DMS153 (cell line): ENCODE data around the gene ARVCF.

Experiments
- DNase-seq: peaks from one replicate; lab custom pipeline; 2025; lab: John Stamatoyannopoulos, UW

Gene ARVCF

DNA sequence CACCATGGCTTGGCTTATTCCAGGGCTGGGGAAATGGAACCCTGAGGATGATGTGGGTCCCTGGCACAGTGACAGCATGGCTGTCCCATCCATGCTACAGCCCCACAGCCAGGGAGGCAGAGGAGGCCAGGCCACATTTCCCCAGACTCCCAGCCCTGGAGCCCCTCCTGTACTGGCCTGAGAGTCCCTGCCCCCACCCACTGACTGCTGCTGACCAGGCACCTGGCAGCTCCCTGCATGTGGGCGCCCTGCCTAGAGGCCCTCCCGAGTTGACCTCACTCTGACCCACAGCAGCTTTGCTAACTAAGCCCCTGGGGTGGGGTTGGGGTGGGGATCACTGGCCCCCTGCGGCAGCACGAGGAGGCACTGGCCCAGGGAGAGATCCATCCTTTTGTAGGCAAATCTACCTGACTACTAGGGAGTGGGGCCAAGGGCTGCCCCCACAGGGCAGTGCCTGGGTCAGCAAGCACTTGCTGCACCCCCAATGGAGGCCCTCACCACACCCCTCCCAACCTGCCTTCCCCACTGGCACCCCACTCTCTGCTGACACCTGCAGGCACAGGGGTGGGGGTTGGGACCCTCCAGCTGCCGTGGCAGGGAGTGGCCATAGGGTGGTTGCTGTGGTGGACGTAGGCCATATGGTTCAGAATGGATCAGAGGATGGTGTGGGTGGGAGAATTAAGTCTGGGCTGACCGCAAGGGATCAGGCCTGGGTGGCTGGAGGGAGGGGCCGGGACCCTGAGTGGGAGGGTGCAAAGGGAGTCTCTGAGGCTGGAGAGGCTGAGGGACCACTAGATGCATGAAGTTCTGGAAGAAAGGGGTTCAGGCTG is 17.4 kb downstream of the ARVCF start:
- no peak for DNase-seq

GRCh38 chr22:19998232-19998951 is 18.2 kb downstream of the ARVCF start:
- no peak for DNase-seq

DNA sequence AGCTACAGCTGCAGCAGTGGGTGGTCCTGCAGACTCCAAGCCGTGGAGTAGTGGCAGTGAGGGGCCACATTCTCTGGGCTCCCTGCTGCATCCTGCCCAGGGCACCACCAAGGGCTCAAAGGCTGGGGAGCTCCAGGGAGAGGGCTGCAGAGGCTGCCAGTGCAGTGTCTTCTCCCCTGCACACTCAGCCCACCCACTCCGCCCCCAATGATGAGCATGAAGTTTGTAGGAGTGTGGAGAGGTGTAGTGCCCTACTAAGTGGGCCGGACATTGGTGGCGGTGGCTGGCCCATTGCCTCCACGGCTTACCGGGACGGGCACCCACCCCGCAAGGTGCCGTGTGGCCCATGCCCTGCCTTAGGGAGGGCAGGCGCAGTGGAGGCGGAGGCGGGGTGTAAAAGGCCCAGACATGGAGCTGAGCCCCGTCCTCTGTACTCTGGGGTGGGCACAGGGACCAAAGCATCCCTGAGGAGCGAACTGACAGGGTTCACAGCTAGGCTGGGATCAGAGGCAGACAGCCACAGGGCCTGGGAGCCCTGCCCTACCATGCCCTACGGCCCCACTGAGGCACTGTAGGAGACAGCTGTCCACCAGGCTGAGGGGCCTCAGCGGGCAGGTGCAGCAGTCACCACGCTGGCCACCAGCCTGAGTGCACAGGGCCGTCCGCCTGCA is 18.9 kb downstream of the ARVCF start:
- DNase-seq, result no peak

DNA sequence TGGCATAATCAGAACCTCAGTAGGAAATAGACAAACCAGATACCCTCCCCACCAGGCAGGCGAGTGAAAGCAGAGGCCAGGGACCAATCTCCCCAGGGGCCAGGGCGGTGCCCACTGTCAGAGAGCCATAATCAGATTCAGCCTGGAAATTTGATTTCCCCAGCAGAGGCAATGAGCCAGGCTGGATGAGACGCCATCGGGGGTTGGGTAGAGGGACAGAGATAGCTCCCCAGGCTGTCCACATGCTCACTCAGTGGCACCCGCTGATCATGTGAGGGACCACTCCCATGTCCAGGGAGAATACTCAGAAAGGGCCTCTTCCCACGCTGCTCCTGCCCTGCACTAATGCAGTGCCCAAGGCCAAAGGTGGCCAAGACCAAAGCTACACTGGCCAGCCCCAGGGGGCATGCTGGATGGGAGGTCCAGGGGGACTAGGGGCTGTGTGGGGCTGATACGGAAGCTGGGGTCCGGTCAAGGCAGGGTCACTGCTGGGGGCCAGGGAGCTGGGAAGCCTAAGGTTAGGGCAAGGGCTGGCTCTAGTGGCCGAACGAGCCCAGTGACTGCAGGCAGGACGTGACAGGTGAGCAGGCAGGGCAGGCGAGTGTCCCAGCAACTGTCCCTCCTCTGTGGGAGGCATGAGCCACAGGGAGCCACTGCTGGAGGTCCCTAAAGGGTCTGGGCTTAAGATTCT is 19.8 kb downstream of the ARVCF start:
- DNase-seq, result no peak

GRCh38 chr22:19995611-19996339 is 20.8 kb downstream of the ARVCF start:
- no peak for DNase-seq

GRCh38 chr22:19994851-19995610 is 21.6 kb downstream of the ARVCF start:
- no peak for DNase-seq

DNA sequence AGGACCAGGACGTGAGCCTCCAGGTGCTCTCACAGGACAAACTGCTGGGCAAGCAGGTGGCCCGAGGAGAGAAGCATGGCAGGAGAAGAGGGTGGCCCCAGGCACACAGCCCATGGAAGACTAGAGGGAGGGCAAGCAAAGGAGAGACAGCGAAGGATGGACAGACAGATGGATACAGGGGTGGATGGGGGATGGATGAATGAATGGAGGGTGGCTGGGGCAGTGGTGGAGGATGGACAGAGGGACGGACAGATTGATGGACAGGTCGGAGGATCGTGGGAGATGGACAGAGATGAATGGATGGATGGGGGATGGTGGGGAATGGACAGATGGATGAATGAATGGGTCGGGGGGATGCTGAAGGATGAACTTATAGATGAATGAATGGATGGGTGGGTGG is 22.7 kb downstream of the ARVCF start:
- no peak for DNase-seq

DNA sequence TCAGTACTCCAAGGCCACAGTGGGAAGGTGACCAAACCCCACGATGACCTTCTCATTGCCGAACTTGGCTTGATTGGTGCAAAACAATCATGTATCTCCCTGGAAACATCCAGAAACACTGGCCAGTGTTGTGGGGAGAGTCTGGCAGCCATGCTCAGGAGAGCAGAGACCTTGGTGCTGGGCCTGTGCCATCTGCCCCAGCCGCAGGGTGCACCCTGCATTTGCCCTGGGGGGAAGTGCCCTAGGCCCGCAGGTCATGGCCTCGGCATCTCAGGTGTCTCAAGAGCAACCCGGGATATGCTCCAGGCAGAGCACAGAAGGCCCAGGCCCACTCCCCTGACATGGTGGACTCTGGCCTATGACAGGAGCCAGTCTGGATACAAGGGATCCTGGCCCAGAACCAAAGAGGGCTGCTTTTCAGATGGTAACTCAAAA is 23.7 kb downstream of the ARVCF start:
- DNase-seq, result no peak

GRCh38 chr22:19992481-19992911 is 24.1 kb downstream of the ARVCF start:
- DNase-seq, result no peak

DNA sequence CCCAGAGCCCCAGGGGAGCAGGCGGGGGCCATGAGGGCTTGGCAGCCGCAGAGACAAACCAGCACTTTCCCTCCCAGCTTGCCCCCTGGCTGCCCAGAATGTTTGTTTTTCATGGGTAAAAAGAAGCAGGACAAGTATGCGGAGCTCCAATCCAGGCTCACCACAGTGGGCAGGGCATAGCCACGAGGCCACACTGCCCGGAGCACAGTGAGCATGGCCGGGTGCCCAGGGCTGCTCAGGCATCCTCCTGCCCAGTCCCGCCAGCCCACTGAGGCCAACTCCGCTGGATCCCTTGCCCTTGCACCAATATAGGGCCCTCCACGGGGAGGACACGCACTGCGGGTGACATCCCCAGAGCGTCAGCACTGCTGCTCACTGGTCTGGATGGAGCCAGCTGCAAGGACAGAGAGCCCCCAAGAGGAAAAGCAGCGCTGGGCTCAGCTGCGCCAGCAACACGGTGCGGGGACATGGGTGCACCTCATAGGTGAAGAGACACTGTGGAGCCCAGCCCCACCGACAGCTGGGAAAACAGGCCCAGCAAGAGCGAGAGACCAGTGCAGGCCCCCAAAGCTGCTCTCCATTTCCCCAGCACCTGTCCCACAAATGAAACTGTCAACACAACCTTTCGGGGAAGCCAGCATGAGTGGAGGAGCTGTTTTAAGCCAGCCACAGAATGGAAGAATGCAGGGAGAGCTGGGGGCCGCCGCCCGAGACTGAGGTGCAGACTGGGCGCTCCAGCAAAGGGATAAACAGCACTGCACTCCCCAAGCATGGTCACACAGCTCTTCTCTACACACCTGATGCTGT is 24.8 kb downstream of the ARVCF start:
- no peak for DNase-seq

- no peak for DNase-seq
These were observed 25.3 kb downstream of the ARVCF start for GRCh38 chr22:19991395-19991644.

- DNase-seq, result no peak
These were observed 25.8 kb downstream of the ARVCF start for GRCh38 chr22:19990609-19991394.

- no peak for DNase-seq
These were observed 26.4 kb downstream of the ARVCF start for GRCh38 chr22:19990188-19990587.

DNA sequence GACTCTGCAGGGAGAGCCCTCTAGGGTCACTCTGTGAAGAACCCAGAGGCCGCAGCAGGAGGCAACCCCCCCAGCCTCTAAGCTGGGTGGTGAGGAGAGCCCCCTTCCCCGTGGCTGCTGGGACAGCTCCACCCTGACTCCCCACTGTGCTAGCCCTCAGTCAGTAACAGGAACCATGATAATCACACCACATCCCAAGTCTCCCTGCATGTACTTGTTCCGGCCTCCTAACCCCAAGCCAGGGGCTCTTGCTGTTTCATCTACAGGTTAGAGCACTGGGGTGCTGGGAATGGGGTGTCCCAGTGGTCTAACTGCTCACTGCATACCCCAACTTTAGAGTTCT is 26.9 kb downstream of the ARVCF start:
- no peak for DNase-seq

- no peak for DNase-seq
These were observed 27.5 kb downstream of the ARVCF start for GRCh38 chr22:19988965-19989724.

- DNase-seq, result no peak
These were observed 28.3 kb downstream of the ARVCF start for GRCh38 chr22:19988331-19988808.

DNA sequence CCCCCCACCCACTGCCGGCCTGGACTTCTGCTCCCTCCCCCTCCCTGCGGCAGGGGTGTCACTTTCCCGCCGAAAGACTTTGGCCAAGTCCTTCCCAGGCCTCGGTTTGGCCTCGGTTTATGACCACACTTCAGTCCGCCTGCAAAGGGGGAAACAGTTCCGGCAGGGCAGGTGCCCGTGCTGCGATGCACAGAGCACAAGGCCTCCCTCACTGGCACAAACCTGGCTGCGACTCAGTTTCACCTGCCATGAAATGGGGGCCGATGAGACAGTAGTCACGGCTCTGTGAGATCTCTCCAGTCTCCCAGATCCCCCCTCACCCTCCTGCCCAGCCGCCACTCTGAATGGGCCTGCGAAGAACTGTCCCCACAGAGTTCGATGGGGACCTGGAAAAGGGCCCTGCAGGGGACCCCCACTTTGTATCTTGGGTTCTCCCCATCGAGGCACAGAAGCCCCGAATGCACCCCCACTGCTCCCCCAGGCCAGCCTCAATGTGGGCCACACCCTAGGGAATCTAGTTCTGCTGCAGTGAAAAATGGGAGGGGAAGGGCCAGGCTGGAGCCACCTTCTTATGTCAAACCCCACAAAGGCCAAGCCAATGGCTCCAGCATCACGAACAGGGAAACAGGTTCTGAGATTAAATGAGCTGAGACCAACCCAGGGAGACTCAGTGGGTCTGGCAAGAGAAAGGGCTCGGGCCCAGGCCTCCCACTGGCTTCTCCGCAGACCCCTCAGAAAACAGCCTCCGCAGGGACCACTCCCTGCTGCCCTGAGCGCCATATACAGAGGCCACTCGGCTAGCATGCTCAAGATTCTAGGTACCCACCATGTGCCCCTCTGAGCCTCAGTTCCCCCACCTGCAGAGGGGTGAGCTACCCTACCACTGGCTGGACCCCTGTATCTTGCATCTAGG is 29.0 kb downstream of the ARVCF start:
- DNase-seq, result peak; percentile 18
